ENCODE results near the gene VTI1B.

DNA sequence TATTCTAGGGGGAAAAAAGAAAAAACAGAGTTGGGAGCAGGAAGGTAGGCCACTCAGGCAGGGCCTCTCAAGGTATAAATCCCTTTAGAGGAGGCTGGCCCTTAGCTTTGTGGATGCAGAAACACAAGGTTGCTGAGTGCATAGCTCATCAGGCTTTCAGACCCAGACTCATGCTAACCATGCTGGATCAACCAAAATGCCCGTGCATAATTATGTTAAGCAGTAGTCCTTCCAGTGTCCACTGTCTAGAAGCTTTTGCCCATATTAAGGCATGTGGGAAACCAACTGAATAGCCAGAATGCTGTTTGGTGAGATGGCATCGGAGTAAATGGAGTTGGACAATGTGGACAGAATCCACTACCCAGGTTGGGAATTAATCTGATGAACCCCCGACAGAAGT lies 35.8 kb downstream of the VTI1B start:
- TF ChIP-seq, protein P1, sequence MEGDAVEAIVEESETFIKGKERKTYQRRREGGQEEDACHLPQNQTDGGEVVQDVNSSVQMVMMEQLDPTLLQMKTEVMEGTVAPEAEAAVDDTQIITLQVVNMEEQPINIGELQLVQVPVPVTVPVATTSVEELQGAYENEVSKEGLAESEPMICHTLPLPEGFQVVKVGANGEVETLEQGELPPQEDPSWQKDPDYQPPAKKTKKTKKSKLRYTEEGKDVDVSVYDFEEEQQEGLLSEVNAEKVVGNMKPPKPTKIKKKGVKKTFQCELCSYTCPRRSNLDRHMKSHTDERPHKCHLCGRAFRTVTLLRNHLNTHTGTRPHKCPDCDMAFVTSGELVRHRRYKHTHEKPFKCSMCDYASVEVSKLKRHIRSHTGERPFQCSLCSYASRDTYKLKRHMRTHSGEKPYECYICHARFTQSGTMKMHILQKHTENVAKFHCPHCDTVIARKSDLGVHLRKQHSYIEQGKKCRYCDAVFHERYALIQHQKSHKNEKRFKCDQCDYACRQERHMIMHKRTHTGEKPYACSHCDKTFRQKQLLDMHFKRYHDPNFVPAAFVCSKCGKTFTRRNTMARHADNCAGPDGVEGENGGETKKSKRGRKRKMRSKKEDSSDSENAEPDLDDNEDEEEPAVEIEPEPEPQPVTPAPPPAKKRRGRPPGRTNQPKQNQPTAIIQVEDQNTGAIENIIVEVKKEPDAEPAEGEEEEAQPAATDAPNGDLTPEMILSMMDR (IDR thresholded peaks at IDR 0.05; ENCODE audit: insufficient read depth, low read depth, low read length) = no peak
- TF ChIP-seq EZH2 (IDR thresholded peaks at IDR 0.05; ENCODE audit: insufficient read depth, low read length) = no peak

Measured in astrocyte (in vitro differentiated cells and primary cell).